Activated T-cell treated with anti-CD3 and anti-CD28 coated beads for 48 hours (primary cell): ENCODE results near the gene ABHD2.
"Not testable (repeated sequence)": the region's sequence is repeated elsewhere in the genome, so short reads cannot be mapped to it uniquely, and the experiment has no call there.

Source experiments
- DNase-seq: peaks from one replicate; pipeline ENCODE4 v3.0.0-alpha.2; 2020; ENCODE audit warnings: low read depth

ABHD2 gene

GRCh38 chr15:89139613-89140499 is 51.6 kb downstream of the ABHD2 start:
- no peak for DNase-seq

- DNase-seq, result no peak
Observed at GRCh38 chr15:89140595-89140994, 52.3 kb downstream of the ABHD2 start.

GRCh38 chr15:89141159-89141558 is 52.9 kb downstream of the ABHD2 start:
- DNase-seq, result not testable (repeated sequence)

DNA sequence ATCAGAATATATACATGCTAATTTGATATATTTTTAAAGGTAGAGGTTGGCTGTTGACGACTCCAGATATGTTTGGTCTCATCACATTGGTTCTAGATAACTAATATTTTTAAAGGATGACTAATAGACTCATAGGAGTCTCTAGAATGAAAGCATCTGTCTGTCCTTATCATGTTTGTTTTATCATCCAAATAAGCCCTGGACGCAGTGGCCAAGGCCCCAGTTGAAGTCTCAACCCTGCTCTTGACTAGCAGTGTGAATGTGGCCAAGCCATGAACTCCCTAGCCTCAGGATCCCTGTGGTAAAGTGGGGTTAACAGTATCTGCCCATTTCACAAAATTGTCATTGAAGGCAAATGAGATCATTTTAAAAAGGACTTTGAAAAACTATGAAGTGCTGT is 53.6 kb downstream of the ABHD2 start:
- DNase-seq, result no peak

DNA sequence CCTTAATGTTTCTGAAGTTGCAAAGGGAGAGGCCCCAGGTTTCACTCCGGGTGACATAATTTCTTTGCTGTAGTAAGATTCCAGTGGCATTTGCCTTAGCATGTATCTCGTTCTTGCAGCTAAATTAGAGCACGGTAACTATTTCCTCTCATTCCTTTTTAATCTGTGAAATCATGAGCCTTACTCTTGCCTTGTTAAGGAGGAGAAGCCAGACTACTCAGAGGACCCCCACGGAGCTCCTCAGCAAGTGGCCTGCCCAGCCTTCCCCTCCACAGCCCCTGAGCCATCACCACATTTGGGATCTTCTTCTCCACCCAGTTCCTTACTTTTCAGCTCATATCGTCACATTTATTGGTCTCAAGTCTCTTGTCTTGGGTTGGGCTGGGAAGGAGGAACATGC is 54.2 kb downstream of the ABHD2 start:
- no peak for DNase-seq

DNA sequence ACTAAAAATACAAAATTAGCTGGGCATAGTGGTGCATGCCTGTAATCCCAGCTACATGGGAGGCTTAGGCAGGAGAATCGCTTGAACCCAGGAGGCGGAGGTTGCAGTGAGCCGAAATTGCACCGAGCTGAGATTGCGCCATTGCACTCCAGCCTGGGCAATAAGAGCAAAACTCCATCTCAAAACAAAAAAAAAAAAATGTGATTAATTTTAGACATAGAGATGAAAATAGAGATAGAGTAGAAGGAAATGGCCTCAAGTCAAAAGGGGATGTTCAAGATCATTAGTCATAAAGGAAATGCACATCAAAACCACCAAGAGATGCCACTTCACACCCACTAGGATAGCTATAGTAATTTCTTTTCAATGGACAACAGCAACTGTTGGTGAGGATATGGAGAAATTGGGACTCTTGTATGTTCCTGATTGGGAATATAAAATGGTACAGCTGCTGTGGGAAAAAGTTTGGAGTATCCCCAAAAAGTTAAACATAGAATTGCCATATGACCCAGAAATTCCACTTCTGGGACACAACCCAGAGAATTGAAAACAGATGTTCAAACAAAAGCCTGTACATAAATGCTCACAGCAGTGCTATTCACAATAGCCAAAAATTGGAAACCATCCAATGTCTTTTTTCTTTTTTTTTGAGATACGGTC is 55.4 kb downstream of the ABHD2 start:
- DNase-seq, result no peak

- no peak for DNase-seq
Observed at GRCh38 chr15:89144491-89144890, 56.2 kb downstream of the ABHD2 start.

DNA sequence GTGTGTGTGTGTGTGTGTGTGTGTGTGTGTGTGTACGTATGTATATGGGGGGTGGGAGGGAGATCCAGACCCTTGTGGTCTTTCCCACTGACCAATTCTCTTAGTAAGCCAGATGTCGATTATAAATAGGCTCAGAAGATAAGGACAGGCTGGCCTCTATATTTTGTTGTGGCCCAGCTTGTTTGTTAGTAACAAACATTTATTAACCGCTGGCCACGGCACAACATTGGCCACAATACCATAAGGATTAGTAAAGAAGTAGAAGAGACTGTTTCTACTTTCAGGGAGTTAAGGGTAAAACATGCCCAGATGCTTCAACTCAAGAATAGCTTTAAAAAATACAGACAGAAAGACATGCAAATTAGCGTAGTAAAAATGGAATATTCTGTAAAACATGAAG is 58.1 kb downstream of the ABHD2 start:
- DNase-seq, result no peak

DNA sequence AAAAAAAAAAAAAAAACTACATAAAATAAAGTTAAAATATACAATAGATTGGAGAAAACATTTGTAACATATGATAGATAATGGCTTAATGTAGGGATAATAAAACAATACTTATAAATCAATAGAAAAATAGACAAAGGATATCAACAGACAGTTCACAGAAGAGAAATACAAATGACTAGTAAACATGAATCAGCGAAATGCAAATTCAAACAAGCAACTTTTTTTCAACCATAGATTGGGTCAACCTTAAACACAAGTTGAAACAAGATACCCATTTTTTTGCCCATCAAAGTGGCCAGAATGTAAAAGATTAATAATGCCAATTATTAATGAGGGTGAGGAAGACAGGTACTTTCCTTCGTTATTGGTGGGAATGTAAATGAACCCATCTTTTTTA is 59.9 kb downstream of the ABHD2 start:
- DNase-seq, result no peak

- no peak for DNase-seq
Observed at GRCh38 chr15:89149501-89150101, 61.3 kb downstream of the ABHD2 start.

DNA sequence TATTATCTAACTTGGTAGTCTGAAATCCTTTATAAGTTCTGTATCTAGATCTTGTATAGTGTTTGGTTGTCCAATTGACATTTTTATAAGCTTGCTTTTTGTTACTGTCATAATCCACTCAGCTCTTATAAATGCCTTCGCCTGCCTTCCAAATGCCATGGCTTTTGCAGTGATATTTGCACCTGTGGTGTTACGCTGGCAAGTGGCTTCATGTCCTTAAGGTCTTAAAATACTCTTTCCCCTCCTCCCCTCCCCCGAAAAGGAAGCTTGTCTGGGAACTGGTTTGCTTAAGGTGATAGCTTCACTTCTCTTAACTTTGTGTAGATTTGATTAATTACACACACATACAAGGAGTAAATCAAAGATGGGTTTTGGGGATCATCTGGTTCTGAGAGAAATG is 62.0 kb downstream of the ABHD2 start:
- no peak for DNase-seq

- no peak for DNase-seq
Observed at GRCh38 chr15:89150762-89151664, 62.8 kb downstream of the ABHD2 start.

- DNase-seq, result no peak
Observed at GRCh38 chr15:89155122-89155521, 66.9 kb downstream of the ABHD2 start.

- no peak for DNase-seq
Observed at GRCh38 chr15:89155656-89156055, 67.4 kb downstream of the ABHD2 start.

DNA sequence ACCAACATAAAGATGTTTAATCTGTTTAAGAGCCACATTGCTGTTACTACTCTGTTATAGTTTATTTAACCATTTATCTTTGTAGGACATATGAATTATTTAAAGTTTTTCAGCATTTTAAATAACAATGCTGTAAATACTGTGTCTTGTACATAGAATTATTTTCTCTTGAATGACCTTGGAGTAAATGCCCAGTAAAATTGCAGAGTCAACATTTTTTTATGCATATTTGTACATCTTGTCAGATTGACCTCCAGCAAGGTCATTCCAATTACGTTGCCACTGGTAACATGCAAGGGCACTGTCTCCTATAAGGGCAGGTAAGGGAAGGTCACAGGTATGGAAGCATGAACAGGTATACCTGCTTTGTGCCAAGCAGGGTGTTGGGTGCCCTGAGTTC is 68.8 kb downstream of the ABHD2 start:
- DNase-seq, result no peak

- DNase-seq, result no peak
Observed at GRCh38 chr15:89157918-89158564, 69.8 kb downstream of the ABHD2 start.

DNA sequence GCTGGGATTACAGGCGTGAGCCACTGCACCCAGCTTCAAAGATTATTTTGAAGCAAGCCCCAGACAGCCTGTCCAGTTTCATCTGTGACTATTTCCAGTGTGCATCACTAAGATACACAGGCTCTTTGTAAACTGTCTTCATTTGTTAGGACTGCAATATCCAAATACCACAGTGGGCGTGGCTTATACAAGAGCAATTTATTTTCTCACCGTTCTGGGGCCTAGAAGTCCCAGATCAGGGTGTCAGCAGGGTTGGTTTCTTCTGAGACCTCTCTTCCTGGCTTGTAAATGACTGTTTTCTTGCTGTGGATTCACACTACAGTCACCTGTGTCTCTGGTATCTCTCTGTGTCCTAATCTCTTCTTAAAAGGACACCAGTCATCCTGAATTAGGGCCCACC is 73.4 kb downstream of the ABHD2 start:
- no peak for DNase-seq

- DNase-seq, result no peak
Observed at GRCh38 chr15:89163271-89164055, 75.2 kb downstream of the ABHD2 start.

GRCh38 chr15:89164712-89165211 is 76.5 kb downstream of the ABHD2 start:
- DNase-seq, result no peak

- DNase-seq, result no peak
Observed at GRCh38 chr15:89165677-89166076, 77.4 kb downstream of the ABHD2 start.
